ENCODE measurements around the gene RTF2.

RTF2 gene

DNA sequence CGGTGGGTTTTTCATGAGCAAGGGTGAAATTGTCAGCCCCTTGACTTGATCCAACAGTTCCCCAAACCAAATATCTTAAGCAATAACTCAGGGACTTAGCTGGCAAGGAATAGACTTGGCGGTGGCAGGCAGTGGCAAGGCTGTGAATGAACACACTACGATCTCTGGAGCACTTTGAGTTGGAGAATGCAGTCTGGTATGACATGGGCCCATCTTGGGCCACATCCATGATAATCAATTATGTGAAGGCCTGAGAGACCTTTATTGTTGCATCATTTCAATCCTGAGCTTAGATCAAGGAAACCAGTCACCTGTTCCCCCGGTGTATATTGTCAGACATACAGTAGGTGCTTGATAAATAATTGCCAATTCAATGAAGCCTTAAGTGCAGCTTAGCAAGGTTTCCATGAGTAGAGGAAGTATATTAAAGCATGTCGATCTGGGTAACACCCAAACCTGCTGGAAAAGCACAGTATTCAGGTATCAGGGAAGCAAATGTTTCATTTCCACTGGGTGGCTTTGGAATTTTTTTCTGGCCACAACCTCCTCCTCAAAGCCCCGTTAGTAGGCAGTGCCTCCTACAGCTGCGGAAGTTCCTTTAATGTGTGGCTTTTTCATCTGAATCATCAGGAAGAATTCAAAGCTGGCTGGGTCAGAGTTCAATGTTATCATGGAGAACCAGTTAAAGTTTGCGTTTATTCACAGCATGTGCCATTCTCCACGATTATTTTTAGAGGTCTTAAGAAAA, 46.2 kb upstream of the RTF2 start:
- Histone ChIP-seq H3F3A (ENCODE audit: low read depth) (no peaks in the 10 kb centered on the region), H3K4me2 (ENCODE audit: low read depth, low read length, poor library complexity, severe bottlenecking) (no peak overlapping the region), H3K79me2 (ENCODE audit: insufficient read depth, low read length) (no peaks in the 10 kb centered on the region), H3K9ac (ENCODE audit: low read depth, low read length, poor library complexity, severe bottlenecking) (no peak overlapping the region), H3K27me3 (ENCODE audit: insufficient read depth, low read length, poor library complexity, severe bottlenecking) (no peaks in the 10 kb centered on the region), H4K20me1 (ENCODE audit: insufficient read depth, low read length, poor library complexity, severe bottlenecking) (no peaks in the 10 kb centered on the region), H3K9me2 (replicated peaks; ENCODE audit: low read depth, low read length) (no peaks in the 10 kb centered on the region), H3K9me3 (ENCODE audit: insufficient read depth, low read depth, low read length) (no peaks in the 10 kb centered on the region), H3K4me1 (ENCODE audit: insufficient read depth, low read length, poor library complexity, severe bottlenecking) (peaks cover 26% of the 10 kb centered on the region), H3K4me3 (ENCODE audit: low read length, poor library complexity, severe bottlenecking) (no peak overlapping the region), H3K36me3 (ENCODE audit: insufficient read depth, low read length) (no peaks in the 10 kb centered on the region), H2AFZ (ENCODE audit: low read length) (no peak overlapping the region)
- TF ChIP-seq, protein P1, sequence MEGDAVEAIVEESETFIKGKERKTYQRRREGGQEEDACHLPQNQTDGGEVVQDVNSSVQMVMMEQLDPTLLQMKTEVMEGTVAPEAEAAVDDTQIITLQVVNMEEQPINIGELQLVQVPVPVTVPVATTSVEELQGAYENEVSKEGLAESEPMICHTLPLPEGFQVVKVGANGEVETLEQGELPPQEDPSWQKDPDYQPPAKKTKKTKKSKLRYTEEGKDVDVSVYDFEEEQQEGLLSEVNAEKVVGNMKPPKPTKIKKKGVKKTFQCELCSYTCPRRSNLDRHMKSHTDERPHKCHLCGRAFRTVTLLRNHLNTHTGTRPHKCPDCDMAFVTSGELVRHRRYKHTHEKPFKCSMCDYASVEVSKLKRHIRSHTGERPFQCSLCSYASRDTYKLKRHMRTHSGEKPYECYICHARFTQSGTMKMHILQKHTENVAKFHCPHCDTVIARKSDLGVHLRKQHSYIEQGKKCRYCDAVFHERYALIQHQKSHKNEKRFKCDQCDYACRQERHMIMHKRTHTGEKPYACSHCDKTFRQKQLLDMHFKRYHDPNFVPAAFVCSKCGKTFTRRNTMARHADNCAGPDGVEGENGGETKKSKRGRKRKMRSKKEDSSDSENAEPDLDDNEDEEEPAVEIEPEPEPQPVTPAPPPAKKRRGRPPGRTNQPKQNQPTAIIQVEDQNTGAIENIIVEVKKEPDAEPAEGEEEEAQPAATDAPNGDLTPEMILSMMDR (conservative IDR thresholded peaks at IDR 0.05; ENCODE audit: low read length) = no peak
- TF ChIP-seq EZH2phosphoT487 (IDR thresholded peaks at IDR 0.05; ENCODE audit: borderline replicate concordance) = no peak

DNA sequence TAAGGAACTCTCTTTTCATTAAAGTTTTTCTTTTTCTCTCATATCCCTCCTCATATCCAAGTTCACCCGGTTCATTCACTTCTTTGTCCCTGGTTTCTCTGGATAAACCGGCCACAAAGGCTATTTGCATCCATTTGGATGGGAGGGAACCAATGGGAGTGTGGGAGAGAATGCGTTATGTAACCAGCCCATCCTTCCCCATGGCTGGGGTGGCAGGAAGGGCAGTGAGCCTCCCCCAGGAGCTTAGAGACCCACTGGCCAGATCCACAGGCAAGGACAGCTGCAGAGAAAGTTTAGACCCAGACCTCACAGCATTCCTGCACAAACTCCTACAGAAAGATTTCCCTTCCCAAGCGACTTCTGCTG, 45.6 kb upstream of the RTF2 start:
- H3K9ac ChIP-seq (ENCODE audit: low read depth, low read length, poor library complexity, severe bottlenecking) = no peak overlapping the region
- no peaks in the 10 kb centered on the region for H3K36me3 ChIP-seq (ENCODE audit: insufficient read depth, low read length)
- H3K27me3 ChIP-seq (ENCODE audit: insufficient read depth, low read length, poor library complexity, severe bottlenecking) = no peaks in the 10 kb centered on the region
- H3F3A ChIP-seq (ENCODE audit: low read depth) = no peaks in the 10 kb centered on the region
- H3K79me2 ChIP-seq (ENCODE audit: insufficient read depth, low read length) = no peaks in the 10 kb centered on the region
- peaks cover 27% of the 10 kb centered on the region for H3K4me1 ChIP-seq (ENCODE audit: insufficient read depth, low read length, poor library complexity, severe bottlenecking)
- no peaks in the 10 kb centered on the region for H4K20me1 ChIP-seq (ENCODE audit: insufficient read depth, low read length, poor library complexity, severe bottlenecking)
- no peaks in the 10 kb centered on the region for H3K9me3 ChIP-seq (ENCODE audit: insufficient read depth, low read depth, low read length)
- no peak for TF ChIP-seq EZH2phosphoT487 (IDR thresholded peaks at IDR 0.05; ENCODE audit: borderline replicate concordance)
- TF ChIP-seq, protein P1 (conservative IDR thresholded peaks at IDR 0.05; ENCODE audit: low read length) = no peak
- H3K9me2 ChIP-seq (replicated peaks; ENCODE audit: low read depth, low read length) = no peaks in the 10 kb centered on the region
- H3K4me2 ChIP-seq (ENCODE audit: low read depth, low read length, poor library complexity, severe bottlenecking) = no peak overlapping the region
- no peak overlapping the region for H2AFZ ChIP-seq (ENCODE audit: low read length)
- no peak overlapping the region for H3K4me3 ChIP-seq (ENCODE audit: low read length, poor library complexity, severe bottlenecking)

DNA sequence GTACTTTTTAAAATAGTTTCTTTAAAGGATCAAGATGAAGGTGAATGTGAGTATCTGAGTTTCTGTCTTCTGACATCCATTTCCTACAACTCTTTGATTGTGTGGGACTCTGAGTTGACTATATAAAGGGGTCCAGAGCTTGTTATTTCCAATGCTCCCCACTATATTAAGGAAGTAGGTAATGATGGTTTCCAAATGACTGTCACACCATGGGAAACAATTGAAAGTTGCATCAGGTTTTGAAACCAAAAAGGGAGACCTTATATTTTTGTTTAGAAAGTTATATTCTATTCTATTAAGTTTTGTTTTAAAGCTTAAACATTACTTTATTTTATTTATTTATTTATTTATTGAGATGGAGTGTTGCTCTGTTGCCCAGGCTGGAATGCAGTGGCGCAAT, 45.2 kb upstream of the RTF2 start:
- Histone ChIP-seq H3K9me3 (ENCODE audit: insufficient read depth, low read depth, low read length) (no peaks in the 10 kb centered on the region), H3K4me3 (ENCODE audit: low read length, poor library complexity, severe bottlenecking) (no peak overlapping the region), H2AFZ (ENCODE audit: low read length) (no peak overlapping the region), H3F3A (ENCODE audit: low read depth) (no peaks in the 10 kb centered on the region), H3K9ac (ENCODE audit: low read depth, low read length, poor library complexity, severe bottlenecking) (no peak overlapping the region), H3K27me3 (ENCODE audit: insufficient read depth, low read length, poor library complexity, severe bottlenecking) (no peaks in the 10 kb centered on the region), H3K4me1 (ENCODE audit: insufficient read depth, low read length, poor library complexity, severe bottlenecking) (peaks cover 27% of the 10 kb centered on the region), H3K36me3 (ENCODE audit: insufficient read depth, low read length) (no peaks in the 10 kb centered on the region), H4K20me1 (ENCODE audit: insufficient read depth, low read length, poor library complexity, severe bottlenecking) (no peaks in the 10 kb centered on the region), H3K4me2 (ENCODE audit: low read depth, low read length, poor library complexity, severe bottlenecking) (no peak overlapping the region), H3K9me2 (replicated peaks; ENCODE audit: low read depth, low read length) (no peaks in the 10 kb centered on the region), H3K79me2 (ENCODE audit: insufficient read depth, low read length) (no peaks in the 10 kb centered on the region)
- TF ChIP-seq EZH2phosphoT487 (IDR thresholded peaks at IDR 0.05; ENCODE audit: borderline replicate concordance) = no peak
- TF ChIP-seq, protein P1 (conservative IDR thresholded peaks at IDR 0.05; ENCODE audit: low read length) = no peak

All from Loucy (cell line).